GM13976 (cell line): ENCODE results near the gene PPM1H.

ENCODE experiments used
- DNase-seq: peaks from one replicate; pipeline ENCODE4 v3.0.0; 2012; ENCODE audit warnings: low spot score
- CTCF ChIP-seq: IDR thresholded peaks from 2 replicates; pipeline ENCODE4 v1.5.1; 2012; ENCODE audit warnings: borderline replicate concordance, mild to moderate bottlenecking; ENCODE audit not compliant: insufficient read depth; ENCODE audit errors: extremely low read depth, missing control alignments, control extremely low read depth
- in situ Hi-C: fragments of 300-500 bp; cut with MboI; formaldehyde crosslinking; loops from one replicate; pipeline ENCODE4 v1.12.0; 2022; ENCODE audit warnings: low sequenced_read_pairs, mixed read lengths, inconsistent platforms; ENCODE audit not compliant: unreplicated experiment

PPM1H gene

DNA sequence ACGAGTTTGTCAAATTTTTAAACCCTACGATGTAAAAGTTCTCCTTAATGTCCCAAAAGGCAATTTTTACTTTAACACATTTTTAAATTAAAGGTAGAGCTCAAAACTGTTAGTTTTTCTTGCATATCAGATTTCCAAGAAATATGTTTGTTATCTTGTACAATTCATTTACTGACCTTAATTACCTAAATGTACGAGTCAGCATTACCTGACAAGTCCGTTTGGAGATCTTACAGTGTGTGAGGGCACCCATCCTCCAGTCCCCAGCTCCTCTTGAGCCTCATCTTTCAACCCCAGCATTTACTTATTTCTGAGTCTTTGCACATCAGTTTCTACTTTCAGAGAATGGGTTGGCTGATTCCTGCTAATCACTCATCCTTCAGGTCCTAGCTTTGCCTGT is 23.7 kb downstream of the PPM1H start:
- no peak for DNase-seq
- no peak for TF ChIP-seq CTCF
- in situ Hi-C loops: no loop called here

DNA sequence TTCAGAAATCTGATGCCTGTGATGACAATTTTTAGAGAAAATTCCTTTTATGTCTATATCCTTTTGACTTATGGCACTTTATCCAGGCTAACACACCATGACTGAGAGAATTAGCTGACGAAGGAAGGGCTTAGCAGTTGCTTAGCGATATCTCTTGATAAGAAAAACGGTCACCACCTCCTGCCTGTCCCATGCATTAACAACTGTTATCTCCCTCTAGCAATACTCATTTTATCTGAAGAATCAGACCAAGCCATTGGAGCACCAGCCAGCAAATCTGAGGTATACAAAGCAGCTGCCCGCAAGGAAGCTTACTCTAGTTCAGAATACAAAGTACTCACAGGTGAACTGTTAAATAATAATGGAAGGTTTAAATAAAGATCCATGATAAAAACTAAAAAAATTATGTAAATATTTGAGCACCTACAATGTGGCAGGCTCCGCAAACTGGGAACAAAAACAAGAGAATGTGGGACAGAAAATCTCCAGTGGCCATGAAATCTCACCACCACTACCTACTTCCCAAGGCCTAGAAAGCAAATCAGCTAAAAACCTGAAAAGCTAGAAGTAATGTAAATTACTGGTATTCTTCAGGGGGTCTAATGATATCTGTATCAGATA is 24.3 kb downstream of the PPM1H start:
- in situ Hi-C loops: no loop called here
- no peak for DNase-seq
- no peak for TF ChIP-seq CTCF

GRCh38 chr12:62909340-62909739 is 25.6 kb downstream of the PPM1H start:
- DNase-seq: no peak
- TF ChIP-seq CTCF: no peak
- in situ Hi-C loops: no loop called here

DNA sequence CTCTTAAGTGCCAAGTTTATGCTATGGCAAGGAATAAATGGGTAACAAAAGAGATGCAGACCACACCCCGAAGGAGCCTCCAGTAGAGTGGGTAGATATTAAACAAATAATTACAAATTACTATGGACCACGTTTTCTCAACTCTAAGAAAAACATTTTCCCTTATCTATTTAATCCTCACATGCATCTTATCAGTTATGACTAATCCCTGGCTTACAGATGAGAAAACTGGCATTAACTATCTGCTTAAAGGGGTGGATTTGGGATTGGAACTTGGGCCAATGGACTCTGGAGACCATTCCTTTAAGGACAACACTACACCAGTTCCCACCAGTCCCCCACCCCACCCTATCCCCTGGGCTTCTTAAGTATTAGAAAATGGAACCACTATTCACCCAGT is 26.3 kb downstream of the PPM1H start:
- no peak for TF ChIP-seq CTCF
- in situ Hi-C loops: no loop called here
- DNase-seq: no peak

DNA sequence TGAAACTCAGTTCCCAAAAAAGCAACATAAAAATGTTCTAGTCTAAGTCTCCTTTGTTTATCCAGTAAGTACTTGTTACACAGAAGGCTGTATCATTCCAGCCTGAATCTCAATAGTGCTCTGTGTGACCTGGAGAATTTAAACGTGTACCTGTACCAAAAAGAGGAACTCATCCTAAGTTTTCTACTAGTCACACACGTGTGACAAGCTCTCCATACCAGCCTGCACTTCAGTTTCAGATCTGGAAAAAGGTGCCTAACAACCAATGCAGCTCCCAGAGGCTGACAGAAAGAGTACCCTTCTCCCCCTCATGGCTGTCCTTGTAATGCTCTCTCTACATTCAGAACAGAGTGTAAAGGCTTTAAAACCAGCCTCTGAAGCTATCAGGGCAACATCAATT is 27.4 kb downstream of the PPM1H start:
- TF ChIP-seq CTCF: no peak
- in situ Hi-C loops: no loop called here
- DNase-seq: no peak

- in situ Hi-C loops: no loop called here
- no peak for TF ChIP-seq CTCF
- no peak for DNase-seq
These were observed 27.9 kb downstream of the PPM1H start for GRCh38 chr12:62907078-62907477.

- no peak for DNase-seq
- in situ Hi-C loops: no loop called here
- no peak for TF ChIP-seq CTCF
These were observed 31.8 kb downstream of the PPM1H start for GRCh38 chr12:62903151-62903550.
